Endothelial cell of umbilical vein (primary cell): ENCODE results near the gene GNAL.

ENCODE experiments used
- EZH2 ChIP-seq: IDR thresholded peaks from 2 replicates; pipeline ENCODE4 v1.6.1; 2012; ENCODE audit warnings: borderline replicate concordance, low read depth, mild to moderate bottlenecking, moderate library complexity, low read length, inconsistent platforms; ENCODE audit not compliant: severe bottlenecking
- FOS ChIP-seq: IDR thresholded peaks from 2 replicates; pipeline ENCODE4 v1.6.1; 2011; ENCODE audit warnings: mild to moderate bottlenecking, low read length, moderate library complexity, borderline replicate concordance; ENCODE audit not compliant: insufficient read depth
- GATA2 ChIP-seq: IDR thresholded peaks from 2 replicates; pipeline ENCODE4 v1.7.0; 2011; ENCODE audit warnings: low read depth, mild to moderate bottlenecking, moderate library complexity, mixed read lengths, low read length; ENCODE audit not compliant: insufficient read length, insufficient read depth
- JUN ChIP-seq: IDR thresholded peaks from 2 replicates; pipeline ENCODE4 v1.6.1; 2011; ENCODE audit warnings: borderline replicate concordance, low read depth; ENCODE audit not compliant: insufficient read length, insufficient read depth
- MYC ChIP-seq: IDR thresholded peaks from one replicate; pipeline ENCODE4 v1.6.1; 2011; ENCODE audit warnings: mild to moderate bottlenecking, low read depth, low read length
- POLR2A ChIP-seq: IDR thresholded peaks from 2 replicates; pipeline ENCODE4 v1.6.1; 2012; ENCODE audit warnings: low read depth, mild to moderate bottlenecking, control low read depth, low read length
- POLR2AphosphoS5 ChIP-seq: IDR thresholded peaks from 2 replicates; pipeline ENCODE4 v1.6.1; 2012; ENCODE audit warnings: low read depth, mild to moderate bottlenecking, control low read depth, low read length, moderate library complexity; ENCODE audit not compliant: insufficient read depth
- TF ChIP-seq, protein P1 (sequence below), 2 donors: IDR thresholded peaks; 1 replicate in 1 of 2; 2 replicates in 1 of 2; pipeline ENCODE4 v1.5.1; 2011; ENCODE audit warnings: low read length in 2 of 2, mild to moderate bottlenecking in 2 of 2, moderate library complexity in 2 of 2, control low read depth in 1 of 2, inconsistent platforms in 1 of 2, low read depth in 1 of 2; ENCODE audit not compliant: insufficient read depth in 1 of 2; ENCODE audit errors: extremely low read depth in 1 of 2
- TF ChIP-seq, protein P2 (sequence below): IDR thresholded peaks from 2 replicates; pipeline ENCODE4 v1.6.1; 2011; ENCODE audit not compliant: insufficient read depth, insufficient read length

- no peak for TF ChIP-seq POLR2AphosphoS5
- TF ChIP-seq, protein P1, sequence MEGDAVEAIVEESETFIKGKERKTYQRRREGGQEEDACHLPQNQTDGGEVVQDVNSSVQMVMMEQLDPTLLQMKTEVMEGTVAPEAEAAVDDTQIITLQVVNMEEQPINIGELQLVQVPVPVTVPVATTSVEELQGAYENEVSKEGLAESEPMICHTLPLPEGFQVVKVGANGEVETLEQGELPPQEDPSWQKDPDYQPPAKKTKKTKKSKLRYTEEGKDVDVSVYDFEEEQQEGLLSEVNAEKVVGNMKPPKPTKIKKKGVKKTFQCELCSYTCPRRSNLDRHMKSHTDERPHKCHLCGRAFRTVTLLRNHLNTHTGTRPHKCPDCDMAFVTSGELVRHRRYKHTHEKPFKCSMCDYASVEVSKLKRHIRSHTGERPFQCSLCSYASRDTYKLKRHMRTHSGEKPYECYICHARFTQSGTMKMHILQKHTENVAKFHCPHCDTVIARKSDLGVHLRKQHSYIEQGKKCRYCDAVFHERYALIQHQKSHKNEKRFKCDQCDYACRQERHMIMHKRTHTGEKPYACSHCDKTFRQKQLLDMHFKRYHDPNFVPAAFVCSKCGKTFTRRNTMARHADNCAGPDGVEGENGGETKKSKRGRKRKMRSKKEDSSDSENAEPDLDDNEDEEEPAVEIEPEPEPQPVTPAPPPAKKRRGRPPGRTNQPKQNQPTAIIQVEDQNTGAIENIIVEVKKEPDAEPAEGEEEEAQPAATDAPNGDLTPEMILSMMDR (IDR thresholded peaks at IDR 0.05; ENCODE audit: extremely low read depth in 1 of 2, insufficient read depth in 1 of 2, low read depth in 1 of 2, low read length in 2 of 2) = no peak
- TF ChIP-seq POLR2A = no peak
- TF ChIP-seq, protein P2, sequence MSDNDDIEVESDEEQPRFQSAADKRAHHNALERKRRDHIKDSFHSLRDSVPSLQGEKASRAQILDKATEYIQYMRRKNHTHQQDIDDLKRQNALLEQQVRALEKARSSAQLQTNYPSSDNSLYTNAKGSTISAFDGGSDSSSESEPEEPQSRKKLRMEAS = no peak
- no peak for TF ChIP-seq MYC
- TF ChIP-seq GATA2 = no peak
- no peak for TF ChIP-seq EZH2
- TF ChIP-seq FOS = no peak
- TF ChIP-seq JUN = no peak
Measured at GRCh38 chr18:11757084-11757590, 68.1 kb downstream of the GNAL start.
